Panc1 (cell line): Measurements from ENCODE around the gene MAFG. TPM values are rescaled to one million over a fixed set of nuclear protein-coding genes. Genes with fewer than 3 reads are reported as not detected.

ENCODE experiments used
- ATAC-seq: fragments of 200-7000 bp; cut with Tn5 transposase; 2 replicates; pipeline ENCODE4 v1.9.1; 2020; ENCODE audit warnings: mild to moderate bottlenecking, moderate library complexity
- BruUV-seq: library from RNA; stranded (reverse); fragments of 400-500 nt; replicated peaks from 2 replicates; lab custom pipeline; 2021; lab: Mats Ljungman, UMichigan
- CTCF ChIA-PET: fragments of 300-600 bp; sonication (Branson Sonifier 250); formaldehyde crosslinking; loops from one replicate; lab custom pipeline; 2022; ENCODE audit warnings: antibody characterized with exemption; lab: Charles Lee
- POLR2A ChIA-PET: fragments of 300-600 bp; sonication (Branson Sonifier 250); formaldehyde crosslinking; loops from one replicate; lab custom pipeline; 2022; ENCODE audit warnings: antibody characterized with exemption; lab: Charles Lee
- DNase-seq: peaks from one replicate; pipeline ENCODE4 v3.0.0-alpha.2; 2010; ENCODE audit warnings: low read depth, low spot score
- H3K27ac ChIP-seq: 2 replicates; pipeline ENCODE4 v1.5.1; 2011; ENCODE audit warnings: mild to moderate bottlenecking, low read length, inconsistent platforms
- H3K27me3 ChIP-seq: fragments of 200-500 bp; sonication (Bioruptor generic); 2 replicates; pipeline ENCODE4 v1.6.0; 2014; ENCODE audit warnings: low read length, inconsistent platforms; ENCODE audit not compliant: control insufficient read depth, insufficient read depth
- H3K36me3 ChIP-seq: fragments of 200-500 bp; sonication (Bioruptor generic); 2 replicates; pipeline ENCODE4 v1.5.1; 2014; ENCODE audit warnings: inconsistent platforms, mild to moderate bottlenecking, low read length, moderate library complexity; ENCODE audit not compliant: control insufficient read depth, insufficient read depth
- H3K4me1 ChIP-seq: 2 replicates; pipeline ENCODE4 v1.5.1; 2011; ENCODE audit warnings: inconsistent platforms, mild to moderate bottlenecking, low read length, moderate library complexity; ENCODE audit not compliant: control insufficient read depth, insufficient read depth
- H3K4me3 ChIP-seq, 2 experiments: 2 replicates each; pipeline ENCODE4 v1.5.1; 2011 to 2012; ENCODE audit warnings: low read depth in 2 of 2, low read length in 2 of 2, mild to moderate bottlenecking in 2 of 2, inconsistent platforms in 1 of 2, moderate library complexity in 1 of 2
- H3K9me3 ChIP-seq: fragments of 200-500 bp; sonication (Bioruptor generic); 2 replicates; pipeline ENCODE4 v1.5.1; 2014; ENCODE audit warnings: low read depth, mild to moderate bottlenecking, inconsistent platforms, low read length, moderate library complexity; ENCODE audit not compliant: control insufficient read depth, insufficient read depth
- CTCF ChIP-seq: fragments of 450-650 bp; IDR thresholded peaks from 2 replicates; pipeline ENCODE4 v1.5.1; 2017; ENCODE audit warnings: mild to moderate bottlenecking
- POLR2AphosphoS5 ChIP-seq: IDR thresholded peaks from 2 replicates; pipeline ENCODE4 v1.6.1; 2012; ENCODE audit warnings: mild to moderate bottlenecking, low read depth, low read length, moderate library complexity
- REST ChIP-seq, 2 experiments: IDR thresholded peaks; 2 replicates each; pipeline ENCODE4 v1.6.1; 2011 to 2012; ENCODE audit warnings: low read depth in 2 of 2, control low read depth in 1 of 2, low read length in 1 of 2, mild to moderate bottlenecking in 1 of 2, moderate library complexity in 1 of 2; ENCODE audit not compliant: insufficient read depth in 1 of 2
- SIN3A ChIP-seq: IDR thresholded peaks from 2 replicates; pipeline ENCODE4 v1.6.1; 2012; ENCODE audit warnings: low read depth, mild to moderate bottlenecking, low read length, moderate library complexity, borderline replicate concordance; ENCODE audit not compliant: insufficient read depth
- TCF7L2 ChIP-seq: IDR thresholded peaks from 2 replicates; pipeline ENCODE4 v1.6.1; 2011; ENCODE audit warnings: mild to moderate bottlenecking, low read depth, low read length, inconsistent platforms
- in situ Hi-C: cut with HindIII; loops from 2 replicates; pipeline ENCODE4 v1.10.0; 2016; ENCODE audit warnings: low sequenced_read_pairs, low pct_unique_long_range_greater_than_20kb
- intact Hi-C: fragments of 100-400 bp; cut with micrococcal nuclease; formaldehyde crosslinking; loops from one replicate; pipeline ENCODE4 v1.10.0; 2022; ENCODE audit not compliant: unreplicated experiment
- total RNA-seq: library from RNA; stranded (reverse); gene quantifications from one replicate; pipeline ENCODE4 v1.2.1, GENCODE V29; 2021; ENCODE audit not compliant: unreplicated experiment

MAFG gene
- total RNA-seq, 1 experiment from 2014 or later = 57.0 TPM

GRCh38 chr17:81868674-81869220 lies 58.8 kb downstream of the MAFG start:
- peak overlapping the region; percentile 98 for H3K27ac ChIP-seq
- no peak for TF ChIP-seq REST (IDR thresholded peaks at IDR 0.05; ENCODE audit: insufficient read depth in 1 of 2, low read depth in 2 of 2, low read length in 1 of 2)
- peak; percentile 66 for TF ChIP-seq POLR2AphosphoS5
- TF ChIP-seq CTCF = no peak
- no peak for TF ChIP-seq TCF7L2
- TF ChIP-seq SIN3A = peak; percentile 68; the same call in 1 of the 2 replicates
- BruUV-seq = TSS peak; percentile 92
- DNase-seq (no peak), ATAC-seq (peak; percentile 32)
- ChIA-PET CTCF (no interaction called here), POLR2A (interaction anchor here (0.9 kb wide), 1 partner anchor 56 kb away, joined by 3 read pairs; no protein-coding TSS in a partner anchor)
- intact Hi-C loops (loop anchor here (10.0 kb wide), 1 partner anchor 156 kb away; the partner anchor contains the start of genes CENPX and LRRC45), in situ Hi-C loops (no loop called here)
- H3K36me3 ChIP-seq = peaks cover 9% of the 10 kb centered on the region; the same call in 1 of the 2 replicates
- H3K4me1 ChIP-seq = peaks cover 57% of the 10 kb centered on the region
- peak overlapping the region; percentile 77 to 93 for H3K4me3 ChIP-seq
- no peaks in the 10 kb centered on the region for H3K27me3 ChIP-seq
- H3K9me3 ChIP-seq = no peaks in the 10 kb centered on the region

Other genes starting within 250 kb of the MAFG start
- 52.7 TPM for gene ARL16, start 243.9 kb downstream of the MAFG start, total RNA-seq
- gene HGS, start 243.7 kb downstream of the MAFG start, total RNA-seq = 240 TPM
- gene MRPL12, start 224.4 kb downstream of the MAFG start, total RNA-seq = 157 TPM
- gene SLC25A10, start 215.5 kb downstream of the MAFG start, total RNA-seq = 81.2 TPM
- 1.6 TPM for gene GCGR, start 123.6 kb downstream of the MAFG start, total RNA-seq
- gene MCRIP1, start 94.4 kb downstream of the MAFG start, total RNA-seq = 115 TPM
- not detected for gene PPP1R27, start 92.7 kb downstream of the MAFG start, total RNA-seq
- 759 TPM for gene P4HB, start 67.2 kb downstream of the MAFG start, total RNA-seq
- 420 TPM for gene ARHGDIA, start 56.4 kb downstream of the MAFG start, total RNA-seq
- 253 TPM for gene ALYREF, start 36.1 kb downstream of the MAFG start, total RNA-seq
- gene ANAPC11, start 36.0 kb downstream of the MAFG start, total RNA-seq = 218 TPM
- gene NPB, start 25.5 kb downstream of the MAFG start, total RNA-seq = 3.9 TPM
- 91.2 TPM for gene PCYT2, start 16.3 kb downstream of the MAFG start, total RNA-seq
- gene SIRT7, start 9.6 kb downstream of the MAFG start, total RNA-seq = 82.5 TPM
- 212 TPM for gene PYCR1, start 9.6 kb upstream of the MAFG start, total RNA-seq
- not detected for gene MYADML2, start 19.5 kb upstream of the MAFG start, total RNA-seq
- 2.0 TPM for gene NOTUM, start 33.5 kb upstream of the MAFG start, total RNA-seq
- 64.7 TPM for gene ASPSCR1, start 49.9 kb upstream of the MAFG start, total RNA-seq
- gene CENPX, start 95.1 kb upstream of the MAFG start, total RNA-seq = 187 TPM
- 29.9 TPM for gene LRRC45, start 95.6 kb upstream of the MAFG start, total RNA-seq
- gene RAC3, start 103.9 kb upstream of the MAFG start, total RNA-seq = 39.4 TPM
- 128 TPM for gene DCXR, start 110.0 kb upstream of the MAFG start, total RNA-seq
- 43.4 TPM for gene RFNG, start 124.1 kb upstream of the MAFG start, total RNA-seq
- 175 TPM for gene GPS1, start 124.2 kb upstream of the MAFG start, total RNA-seq
- gene DUS1L, start 138.1 kb upstream of the MAFG start, total RNA-seq = 115 TPM
- 956 TPM for gene FASN, start 170.5 kb upstream of the MAFG start, total RNA-seq